ENCODE results near the gene INTS1.

INTS1 gene

GRCh38 chr7:1505731-1506550, 1.8 kb upstream of the INTS1 start:
- H3K4ac ChIP-seq (ENCODE audit: low read depth in 1 of 2, low read length in 2 of 2): no peak overlapping the region
- H3K4me3 ChIP-seq (ENCODE audit: insufficient read depth in 1 of 2, low read depth in 1 of 2, low read length in 2 of 2): no peak overlapping the region
- no peak overlapping the region for H3K4me2 ChIP-seq (ENCODE audit: low read length, poor library complexity, severe bottlenecking)
- DNase-seq: no peak
- H2BK12ac ChIP-seq (ENCODE audit: low read length in 2 of 2): peak overlapping the region in 1 of 2 experiments; percentile 28
- no peak overlapping the region for H2BK120ac ChIP-seq (ENCODE audit: low read depth, low read length)
- H4K91ac ChIP-seq (ENCODE audit: low read length): peak overlapping the region; percentile 32
- H3K36me3 ChIP-seq (ENCODE audit: control insufficient read depth in 1 of 2, insufficient read depth in 2 of 2, low read depth in 1 of 2, low read length in 2 of 2): peaks cover 16 to 26% of the 10 kb centered on the region in 2 experiments
- no peak overlapping the region for H2AFZ ChIP-seq (ENCODE audit: low read depth, low read length)
- peaks cover 29% of the 10 kb centered on the region for H3K4me1 ChIP-seq (ENCODE audit: control insufficient read depth, insufficient read depth, low read depth, low read length)
- 89% methylated on average over 17 of the region's 35 CpGs for WGBS
- peak overlapping the region; percentile 72 for H2AK5ac ChIP-seq (ENCODE audit: low read length, severe bottlenecking)
- H3K79me1 ChIP-seq (replicated peaks; ENCODE audit: low read length, poor library complexity, severe bottlenecking): peaks cover 25% of the 10 kb centered on the region
- peak overlapping the region; percentile 14 for H4K8ac ChIP-seq (ENCODE audit: low read length)
- no peak overlapping the region for H2BK5ac ChIP-seq (ENCODE audit: low read depth, low read length, poor library complexity, severe bottlenecking)
- H2BK15ac ChIP-seq (ENCODE audit: low read depth, poor library complexity, severe bottlenecking): no peak overlapping the region
- H3K14ac ChIP-seq (ENCODE audit: low read length in 2 of 2): no peak overlapping the region
- H3K27me3 ChIP-seq (ENCODE audit: control insufficient read depth in 1 of 2, insufficient read depth in 1 of 2, low read length in 2 of 2): no peaks in the 10 kb centered on the region
- no peak overlapping the region for H3K18ac ChIP-seq (ENCODE audit: low read depth in 1 of 2, low read length in 2 of 2)
- no peaks in the 10 kb centered on the region for H3K9me3 ChIP-seq (ENCODE audit: control insufficient read depth, low read length)
- H3K9ac ChIP-seq (ENCODE audit: low read length): no peak overlapping the region
- no peak overlapping the region for H3K27ac ChIP-seq (ENCODE audit: low read length, poor library complexity, severe bottlenecking)
- H3K23ac ChIP-seq (ENCODE audit: low read length in 2 of 2): no peak overlapping the region

- H3K4ac ChIP-seq (ENCODE audit: low read depth in 1 of 2, low read length in 2 of 2): peak overlapping the region in 1 of 2 experiments; percentile 54
- no peak overlapping the region for H2BK5ac ChIP-seq (ENCODE audit: low read depth, low read length, poor library complexity, severe bottlenecking)
- no peak overlapping the region for H3K14ac ChIP-seq (ENCODE audit: low read length in 2 of 2)
- H2BK120ac ChIP-seq (ENCODE audit: low read depth, low read length): no peak overlapping the region
- H3K4me3 ChIP-seq (ENCODE audit: insufficient read depth in 1 of 2, low read depth in 1 of 2, low read length in 2 of 2): peak overlapping the region; percentile 96 to 98
- no peak overlapping the region for H2BK12ac ChIP-seq (ENCODE audit: low read length in 2 of 2)
- H2BK15ac ChIP-seq (ENCODE audit: low read depth, poor library complexity, severe bottlenecking): no peak overlapping the region
- H3K9me3 ChIP-seq (ENCODE audit: control insufficient read depth, low read length): no peaks in the 10 kb centered on the region
- no peak overlapping the region for H2AFZ ChIP-seq (ENCODE audit: low read depth, low read length)
- no peak overlapping the region for H3K27ac ChIP-seq (ENCODE audit: low read length, poor library complexity, severe bottlenecking)
- H3K4me1 ChIP-seq (ENCODE audit: control insufficient read depth, insufficient read depth, low read depth, low read length): peaks cover 27% of the 10 kb centered on the region
- no peaks in the 10 kb centered on the region for H3K27me3 ChIP-seq (ENCODE audit: control insufficient read depth in 1 of 2, insufficient read depth in 1 of 2, low read length in 2 of 2)
- H3K18ac ChIP-seq (ENCODE audit: low read depth in 1 of 2, low read length in 2 of 2): no peak overlapping the region
- H4K8ac ChIP-seq (ENCODE audit: low read length): no peak overlapping the region
- peaks cover 34% of the 10 kb centered on the region for H3K79me1 ChIP-seq (replicated peaks; ENCODE audit: low read length, poor library complexity, severe bottlenecking)
- DNase-seq: no peak
- peak overlapping the region; percentile 89 for H3K9ac ChIP-seq (ENCODE audit: low read length)
- H3K4me2 ChIP-seq (ENCODE audit: low read length, poor library complexity, severe bottlenecking): peak overlapping the region; percentile 98
- peaks cover 27 to 51% of the 10 kb centered on the region in 2 experiments for H3K36me3 ChIP-seq (ENCODE audit: control insufficient read depth in 1 of 2, insufficient read depth in 2 of 2, low read depth in 1 of 2, low read length in 2 of 2)
- H2AK5ac ChIP-seq (ENCODE audit: low read length, severe bottlenecking): no peak overlapping the region
- WGBS: 55% methylated on average over 20 of the region's 24 CpGs
- H3K23ac ChIP-seq (ENCODE audit: low read length in 2 of 2): no peak overlapping the region
- no peak overlapping the region for H4K91ac ChIP-seq (ENCODE audit: low read length)
Measured at GRCh38 chr7:1503390-1503789, 799 bp downstream of the INTS1 start.

- no peak overlapping the region for H2AFZ ChIP-seq (ENCODE audit: low read depth, low read length)
- WGBS: 90% methylated on average over 20 of the region's 20 CpGs
- H3K4me2 ChIP-seq (ENCODE audit: low read length, poor library complexity, severe bottlenecking): peak overlapping the region; percentile 98
- H3K36me3 ChIP-seq (ENCODE audit: control insufficient read depth in 1 of 2, insufficient read depth in 2 of 2, low read depth in 1 of 2, low read length in 2 of 2): peaks cover 32 to 57% of the 10 kb centered on the region in 2 experiments
- H3K4me3 ChIP-seq (ENCODE audit: insufficient read depth in 1 of 2, low read depth in 1 of 2, low read length in 2 of 2): peak overlapping the region in 1 of 2 experiments; percentile 96
- H3K27ac ChIP-seq (ENCODE audit: low read length, poor library complexity, severe bottlenecking): no peak overlapping the region
- H4K91ac ChIP-seq (ENCODE audit: low read length): no peak overlapping the region
- H4K8ac ChIP-seq (ENCODE audit: low read length): no peak overlapping the region
- peak overlapping the region; percentile 89 for H3K9ac ChIP-seq (ENCODE audit: low read length)
- no peak overlapping the region for H2AK5ac ChIP-seq (ENCODE audit: low read length, severe bottlenecking)
- H3K79me1 ChIP-seq (replicated peaks; ENCODE audit: low read length, poor library complexity, severe bottlenecking): peaks cover 34% of the 10 kb centered on the region
- H2BK15ac ChIP-seq (ENCODE audit: low read depth, poor library complexity, severe bottlenecking): no peak overlapping the region
- H2BK5ac ChIP-seq (ENCODE audit: low read depth, low read length, poor library complexity, severe bottlenecking): no peak overlapping the region
- H2BK120ac ChIP-seq (ENCODE audit: low read depth, low read length): no peak overlapping the region
- H3K23ac ChIP-seq (ENCODE audit: low read length in 2 of 2): no peak overlapping the region
- peaks cover 27% of the 10 kb centered on the region for H3K4me1 ChIP-seq (ENCODE audit: control insufficient read depth, insufficient read depth, low read depth, low read length)
- H3K4ac ChIP-seq (ENCODE audit: low read depth in 1 of 2, low read length in 2 of 2): no peak overlapping the region
- H3K14ac ChIP-seq (ENCODE audit: low read length in 2 of 2): no peak overlapping the region
- H3K18ac ChIP-seq (ENCODE audit: low read depth in 1 of 2, low read length in 2 of 2): no peak overlapping the region
- no peak for DNase-seq
- H3K27me3 ChIP-seq (ENCODE audit: control insufficient read depth in 1 of 2, insufficient read depth in 1 of 2, low read length in 2 of 2): no peaks in the 10 kb centered on the region
- H3K9me3 ChIP-seq (ENCODE audit: control insufficient read depth, low read length): no peaks in the 10 kb centered on the region
- H2BK12ac ChIP-seq (ENCODE audit: low read length in 2 of 2): no peak overlapping the region
Measured at GRCh38 chr7:1502845-1503244, 1.3 kb downstream of the INTS1 start.

GRCh38 chr7:1501487-1502270, 2.5 kb downstream of the INTS1 start:
- WGBS: 96% methylated on average over 21 of the region's 21 CpGs
- peaks cover 37% of the 10 kb centered on the region for H3K79me1 ChIP-seq (replicated peaks; ENCODE audit: low read length, poor library complexity, severe bottlenecking)
- no peak overlapping the region for H4K8ac ChIP-seq (ENCODE audit: low read length)

More at GRCh38 chr7:1501487-1502270, 2.5 kb downstream of the INTS1 start:
- Histone ChIP-seq H3K9ac (ENCODE audit: low read length) (peak overlapping the region; percentile 26), H3K14ac (ENCODE audit: low read length in 2 of 2) (no peak overlapping the region), H2AK5ac (ENCODE audit: low read length, severe bottlenecking) (no peak overlapping the region), H3K18ac (ENCODE audit: low read depth in 1 of 2, low read length in 2 of 2) (no peak overlapping the region), H2AFZ (ENCODE audit: low read depth, low read length) (no peak overlapping the region), H3K4me3 (ENCODE audit: insufficient read depth in 1 of 2, low read depth in 1 of 2, low read length in 2 of 2) (no peak overlapping the region), H3K27ac (ENCODE audit: low read length, poor library complexity, severe bottlenecking) (no peak overlapping the region), H2BK5ac (ENCODE audit: low read depth, low read length, poor library complexity, severe bottlenecking) (no peak overlapping the region), H4K91ac (ENCODE audit: low read length) (no peak overlapping the region), H3K4me2 (ENCODE audit: low read length, poor library complexity, severe bottlenecking) (no peak overlapping the region), H3K27me3 (ENCODE audit: control insufficient read depth in 1 of 2, insufficient read depth in 1 of 2, low read length in 2 of 2) (no peaks in the 10 kb centered on the region), H3K36me3 (ENCODE audit: control insufficient read depth in 1 of 2, insufficient read depth in 2 of 2, low read depth in 1 of 2, low read length in 2 of 2) (peaks cover 43 to 69% of the 10 kb centered on the region in 2 experiments), H2BK120ac (ENCODE audit: low read depth, low read length) (no peak overlapping the region), H3K9me3 (ENCODE audit: control insufficient read depth, low read length) (no peaks in the 10 kb centered on the region), H3K4ac (ENCODE audit: low read depth in 1 of 2, low read length in 2 of 2) (no peak overlapping the region), H2BK12ac (ENCODE audit: low read length in 2 of 2) (no peak overlapping the region), H3K23ac (ENCODE audit: low read length in 2 of 2) (no peak overlapping the region), H2BK15ac (ENCODE audit: low read depth, poor library complexity, severe bottlenecking) (no peak overlapping the region), H3K4me1 (ENCODE audit: control insufficient read depth, insufficient read depth, low read depth, low read length) (peaks cover 25% of the 10 kb centered on the region)
- no peak for DNase-seq

All from mesenchymal stem cell (in vitro differentiated cells and primary cell).